GM18505 (cell line): ENCODE results near the gene PLEKHO2.

ENCODE experiments used
- ATAC-seq: cut with Tn5 transposase; IDR thresholded peaks from one replicate; pipeline ENCODE4 v1.9.1; 2021; ENCODE audit not compliant: unreplicated experiment
- POLR2A ChIP-seq: IDR thresholded peaks from 4 replicates; pipeline ENCODE4 v1.6.1; 2011; ENCODE audit warnings: borderline replicate concordance; ENCODE audit not compliant: insufficient read depth, insufficient read length; ENCODE audit errors: extremely low read depth

PLEKHO2 gene

GRCh38 chr15:64896371-64897069 is 54.8 kb downstream of the PLEKHO2 start:
- no peak for TF ChIP-seq POLR2A
- no peak for ATAC-seq

- no peak for TF ChIP-seq POLR2A
- no peak for ATAC-seq
Measured at GRCh38 chr15:64897345-64897985, 55.8 kb downstream of the PLEKHO2 start.

GRCh38 chr15:64898406-64898805 is 56.7 kb downstream of the PLEKHO2 start:
- no peak for ATAC-seq
- no peak for TF ChIP-seq POLR2A

GRCh38 chr15:64901141-64901540 is 59.4 kb downstream of the PLEKHO2 start:
- no peak for ATAC-seq
- TF ChIP-seq POLR2A: no peak

- TF ChIP-seq POLR2A: no peak
Measured at GRCh38 chr15:64901914-64902313, 60.2 kb downstream of the PLEKHO2 start.

GRCh38 chr15:64902863-64903262 is 61.1 kb downstream of the PLEKHO2 start:
- TF ChIP-seq POLR2A: no peak
- ATAC-seq: no peak

More at GRCh38 chr15:64901914-64902313, 60.2 kb downstream of the PLEKHO2 start:
- no peak for ATAC-seq

- ATAC-seq: no peak
Measured at GRCh38 chr15:64903326-64903950, 61.7 kb downstream of the PLEKHO2 start.

GRCh38 chr15:64904189-64904588 is 62.5 kb downstream of the PLEKHO2 start:
- ATAC-seq: no peak
- TF ChIP-seq POLR2A: no peak

More at GRCh38 chr15:64903326-64903950, 61.7 kb downstream of the PLEKHO2 start:
- no peak for TF ChIP-seq POLR2A

GRCh38 chr15:64905119-64905831 is 63.6 kb downstream of the PLEKHO2 start:
- ATAC-seq: no peak
- no peak for TF ChIP-seq POLR2A

- no peak for ATAC-seq
- TF ChIP-seq POLR2A: no peak
Measured at GRCh38 chr15:64905941-64906340, 64.2 kb downstream of the PLEKHO2 start.

- TF ChIP-seq POLR2A: no peak
- ATAC-seq: no peak
Measured at GRCh38 chr15:64906402-64906801, 64.7 kb downstream of the PLEKHO2 start.

GRCh38 chr15:64907991-64908390 is 66.3 kb downstream of the PLEKHO2 start:
- ATAC-seq: no peak

GRCh38 chr15:64909546-64909945 is 67.8 kb downstream of the PLEKHO2 start:
- no peak for ATAC-seq
- TF ChIP-seq POLR2A: no peak

More at GRCh38 chr15:64907991-64908390, 66.3 kb downstream of the PLEKHO2 start:
- no peak for TF ChIP-seq POLR2A
